ENCODE data around the gene TAOK3.

DNA sequence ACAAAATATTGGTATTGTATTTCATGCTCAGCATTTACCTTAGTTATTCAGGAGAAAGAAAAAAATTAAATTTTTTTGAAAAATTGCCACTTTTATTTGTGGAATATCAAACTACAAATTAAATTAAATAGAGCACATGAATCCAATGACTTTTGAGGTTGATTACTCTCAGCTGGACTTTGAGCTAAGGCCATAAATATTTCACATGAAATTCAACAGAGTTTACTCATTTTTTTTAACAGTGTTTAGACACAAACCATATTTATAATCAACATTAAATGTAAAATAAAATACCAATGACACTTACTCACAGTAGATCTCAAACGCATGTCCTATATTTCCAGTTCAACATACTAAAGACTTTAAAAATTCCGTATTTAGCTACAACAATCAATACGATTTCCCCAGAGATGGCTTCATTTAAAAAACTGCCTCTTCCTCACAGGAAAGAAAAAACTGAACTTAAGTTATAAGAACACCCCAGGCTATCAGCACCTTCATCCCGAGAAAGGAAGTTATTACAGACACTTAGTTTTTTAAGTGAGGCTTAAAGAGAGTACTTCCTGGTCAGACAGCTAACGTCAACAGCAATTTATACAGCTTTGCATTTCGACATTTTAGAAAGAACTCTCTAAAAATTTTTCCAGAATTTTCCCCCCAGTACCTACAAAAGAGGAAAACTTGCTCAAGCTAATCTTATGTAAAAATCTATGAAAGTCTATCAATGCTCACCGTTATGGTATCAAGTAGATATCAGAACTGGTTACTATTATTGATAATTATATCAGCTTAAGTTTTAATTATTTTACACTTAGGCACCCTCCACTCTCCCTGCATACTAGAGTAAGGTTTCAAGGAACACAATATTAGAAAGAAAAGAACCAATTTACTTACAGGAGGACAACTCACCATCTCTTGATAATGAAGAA lies 13.8 kb downstream of the TAOK3 start:
- TF ChIP-seq, protein P1, sequence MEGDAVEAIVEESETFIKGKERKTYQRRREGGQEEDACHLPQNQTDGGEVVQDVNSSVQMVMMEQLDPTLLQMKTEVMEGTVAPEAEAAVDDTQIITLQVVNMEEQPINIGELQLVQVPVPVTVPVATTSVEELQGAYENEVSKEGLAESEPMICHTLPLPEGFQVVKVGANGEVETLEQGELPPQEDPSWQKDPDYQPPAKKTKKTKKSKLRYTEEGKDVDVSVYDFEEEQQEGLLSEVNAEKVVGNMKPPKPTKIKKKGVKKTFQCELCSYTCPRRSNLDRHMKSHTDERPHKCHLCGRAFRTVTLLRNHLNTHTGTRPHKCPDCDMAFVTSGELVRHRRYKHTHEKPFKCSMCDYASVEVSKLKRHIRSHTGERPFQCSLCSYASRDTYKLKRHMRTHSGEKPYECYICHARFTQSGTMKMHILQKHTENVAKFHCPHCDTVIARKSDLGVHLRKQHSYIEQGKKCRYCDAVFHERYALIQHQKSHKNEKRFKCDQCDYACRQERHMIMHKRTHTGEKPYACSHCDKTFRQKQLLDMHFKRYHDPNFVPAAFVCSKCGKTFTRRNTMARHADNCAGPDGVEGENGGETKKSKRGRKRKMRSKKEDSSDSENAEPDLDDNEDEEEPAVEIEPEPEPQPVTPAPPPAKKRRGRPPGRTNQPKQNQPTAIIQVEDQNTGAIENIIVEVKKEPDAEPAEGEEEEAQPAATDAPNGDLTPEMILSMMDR (IDR thresholded peaks at IDR 0.05), result no peak
- no peak for TF ChIP-seq POLR2A (IDR thresholded peaks at IDR 0.05)
